ENCODE data around the gene TMEM233. TPM values are rescaled to one million over a fixed set of nuclear protein-coding genes. Genes with fewer than 3 reads are reported as not detected.
A peak's percentile ranks its signal among the peaks of the same experiment; 100 is the strongest.

The TMEM233 gene
- total and polyA plus RNA-seq, 2 of the 8 experiments (the other 6 are each of a cell fraction or from before 2014, with no cell fraction given): 0.09 TPM

GRCh38 chr12:119631930-119632678, 38.5 kb downstream of the TMEM233 start:
- Histone ChIP-seq H3K9ac (replicated peaks in 1 of 4; ENCODE audit: extremely low read depth in 1 of 4, low read depth in 3 of 4, low read length in 3 of 4) (peak overlapping the region in 1 of 4 experiments; percentile 13; a peak in 1 of 7 replicates), H2BK5ac (ENCODE audit: low read depth, low read length) (no peak overlapping the region), H4K91ac (replicated peaks; ENCODE audit: insufficient read length, low read length) (no peak overlapping the region), H3K56ac (replicated peaks; ENCODE audit: insufficient read length, low read depth, low read length) (no peak overlapping the region), H4K5ac (ENCODE audit: insufficient read length, low read depth, low read length) (no peak overlapping the region), H3K4ac (replicated peaks; ENCODE audit: insufficient read length, low read depth, low read length) (no peak overlapping the region), H2BK12ac (ENCODE audit: low read depth, low read length) (no peak overlapping the region), H2BK120ac (replicated peaks; ENCODE audit: low read depth, low read length) (no peak overlapping the region), H3K4me2 (ENCODE audit: insufficient read depth in 1 of 2, low read depth in 2 of 2, low read length in 2 of 2) (no peak overlapping the region), H2AFZ (ENCODE audit: low read length) (no peak overlapping the region), H3K79me2 (ENCODE audit: control insufficient read depth in 1 of 2, insufficient read depth in 2 of 2, low read length in 2 of 2) (no peaks in the 10 kb centered on the region), H3K27ac (ENCODE audit: low read depth, low read length) (no peak overlapping the region), H4K20me1 (replicated peaks in 1 of 2; ENCODE audit: control insufficient read depth in 1 of 2, insufficient read depth in 2 of 2, low read length in 2 of 2) (no peaks in the 10 kb centered on the region), H2AK5ac (ENCODE audit: low read depth, low read length) (no peak overlapping the region), H3K4me1 (replicated peaks in 1 of 4; ENCODE audit: control insufficient read depth in 3 of 4, insufficient read depth in 4 of 4, low read length in 3 of 4) (no peaks in the 10 kb centered on the region), H3K36me3 (ENCODE audit: control insufficient read depth in 2 of 4, insufficient read depth in 4 of 4, low read length in 3 of 4) (no peaks in the 10 kb centered on the region), H3K14ac (ENCODE audit: insufficient read length) (no peak overlapping the region), H3K23ac (ENCODE audit: insufficient read length) (no peak overlapping the region), H3K18ac (ENCODE audit: extremely low read depth, low read length) (no peak overlapping the region), H3K79me1 (ENCODE audit: low read depth, low read length) (no peaks in the 10 kb centered on the region), H3K9me3 (ENCODE audit: insufficient read depth in 2 of 2, low read depth in 1 of 2, low read length in 1 of 2) (no peaks in the 10 kb centered on the region), H4K8ac (ENCODE audit: extremely low read depth, insufficient read depth, low read length) (no peak overlapping the region), H3K27me3 (replicated peaks in 1 of 4; ENCODE audit: control insufficient read depth in 3 of 4, extremely low read depth in 1 of 4, insufficient read depth in 3 of 4, low read length in 3 of 4) (no peaks in the 10 kb centered on the region), H3K4me3 (ENCODE audit: extremely low read depth in 1 of 4, insufficient read depth in 2 of 4, low read depth in 3 of 4, low read length in 4 of 4) (no peak overlapping the region), H2BK20ac (ENCODE audit: low read length) (no peak overlapping the region), H2BK15ac (ENCODE audit: low read length) (no peak overlapping the region), H3K23me2 (ENCODE audit: low read depth, low read length) (no peaks in the 10 kb centered on the region)
- FAIRE-seq (no peak), DNase-seq (ENCODE audit: low read depth in 1 of 2, low spot score in 2 of 2) (no peak)
- WGBS, 2 experiments (ENCODE audit: extremely low coverage in 1 of 2, insufficient coverage in 1 of 2, insufficient read length in 1 of 2, insufficient replicate concordance in 2 of 2, low coverage in 1 of 2, low lambda C conversion rate in 2 of 2, missing lambda C conversion rate in 1 of 2): 82% methylated on average over 4 of the region's 4 CpGs; no CpG with 5 or more reads in 1 of the 2 experiments
- CTCF ChIA-PET (ENCODE audit: partially characterized antibody): interaction anchor here (1.3 to 1.8 kb wide), 2 partner anchors 11 to 17 kb away, joined by 3 to 13 read pairs; no protein-coding TSS in a partner anchor
- POLR2A ChIA-PET (ENCODE audit: partially characterized antibody): no interaction called here
- TF ChIP-seq EGR1 (IDR thresholded peaks at IDR 0.05; ENCODE audit: borderline replicate concordance, low read depth, low read length) (no peak), KDM5A (IDR thresholded peaks at IDR 0.05; ENCODE audit: low read length) (no peak), PHF8 (conservative IDR thresholded peaks at IDR 0.05; ENCODE audit: low read depth, low read length) (no peak), SP2 (IDR thresholded peaks at IDR 0.05; ENCODE audit: low read length) (no peak), CTBP2 (IDR thresholded peaks at IDR 0.05; ENCODE audit: borderline replicate concordance, insufficient read depth, insufficient read length, low read length) (no peak), GABPA (IDR thresholded peaks at IDR 0.05; ENCODE audit: borderline replicate concordance, insufficient read depth, low read length) (no peak)
